ENCODE results near the gene TMEM229B. TPM values are rescaled to one million over a fixed set of nuclear protein-coding genes. Genes with fewer than 3 reads are reported as not detected.

The TMEM229B gene
- polyA plus RNA-seq, 3 donors: 10.2 to 18.7 (median 17.3) TPM

GRCh38 chr14:67464879-67465278, 23.6 kb downstream of the TMEM229B start:
- Mint-ChIP-seq H3K9me3 (peaks cover 0 to 3% (median 0%) of the 10 kb centered on the region in 7 donors), H3K4me3 (no peak overlapping the region), H3K4me1 (peaks cover 2% of the 10 kb centered on the region), H3K27ac (no peak overlapping the region), H3K36me3 (no peaks in the 10 kb centered on the region), H3K27me3 (ENCODE audit: low read depth in 3 of 3) (peaks cover 0 to 14% (median 5%) of the 10 kb centered on the region in 3 donors)
- H3K4me3 ChIP-seq (replicated peaks in 1 of 3; ENCODE audit: low read depth in 2 of 3, low read length in 3 of 3): no peak overlapping the region
- no peak overlapping the region for H3K27ac ChIP-seq (ENCODE audit: low read depth in 1 of 2, low read length in 2 of 2)
- no peak for DNase-seq
- no peaks in the 10 kb centered on the region for H3K79me2 ChIP-seq (ENCODE audit: insufficient read depth, low read length)
- intact Hi-C loops (cut with micrococcal nuclease): no loop called here
- no peaks in the 10 kb centered on the region for H3K27me3 ChIP-seq (ENCODE audit: control insufficient read depth in 2 of 2, insufficient read depth in 2 of 2, low read length in 2 of 2)
- H3K4me1 ChIP-seq (ENCODE audit: control insufficient read depth in 1 of 2, insufficient read depth in 2 of 2, low read length in 2 of 2): no peaks in the 10 kb centered on the region
- no peaks in the 10 kb centered on the region for H4K20me1 ChIP-seq (ENCODE audit: insufficient read depth, low read length)
- H3K4me2 ChIP-seq (replicated peaks; ENCODE audit: extremely low read depth, low read length, poor library complexity, severe bottlenecking): no peak overlapping the region
- no peaks in the 10 kb centered on the region for H3K9me3 ChIP-seq (replicated peaks in 1 of 2; ENCODE audit: control insufficient read depth in 1 of 2, insufficient read depth in 1 of 2, low read length in 2 of 2)
- H2AFZ ChIP-seq (ENCODE audit: insufficient read depth, low read depth, low read length, poor library complexity, severe bottlenecking): no peak overlapping the region
- TF ChIP-seq CTCF (IDR thresholded peaks at IDR 0.05): no peak
- H3K36me3 ChIP-seq (replicated peaks in 1 of 2; ENCODE audit: control insufficient read depth in 1 of 2, insufficient read depth in 2 of 2, low read length in 2 of 2): no peaks in the 10 kb centered on the region
- no peak overlapping the region for H3K9ac ChIP-seq (ENCODE audit: insufficient read depth, low read length, poor library complexity, severe bottlenecking)
- WGBS (ENCODE audit: insufficient coverage): 90% methylated on average over 8 of the region's 8 CpGs

- Histone ChIP-seq H3K36me3 (replicated peaks in 1 of 2; ENCODE audit: control insufficient read depth in 1 of 2, insufficient read depth in 2 of 2, low read length in 2 of 2) (no peaks in the 10 kb centered on the region), H3K27me3 (ENCODE audit: control insufficient read depth in 2 of 2, insufficient read depth in 2 of 2, low read length in 2 of 2) (no peaks in the 10 kb centered on the region), H3K4me3 (replicated peaks in 1 of 3; ENCODE audit: low read depth in 2 of 3, low read length in 3 of 3) (no peak overlapping the region), H3K9ac (ENCODE audit: insufficient read depth, low read length, poor library complexity, severe bottlenecking) (no peak overlapping the region), H4K20me1 (ENCODE audit: insufficient read depth, low read length) (no peaks in the 10 kb centered on the region), H3K4me2 (replicated peaks; ENCODE audit: extremely low read depth, low read length, poor library complexity, severe bottlenecking) (no peak overlapping the region), H3K79me2 (ENCODE audit: insufficient read depth, low read length) (no peaks in the 10 kb centered on the region), H3K4me1 (ENCODE audit: control insufficient read depth in 1 of 2, insufficient read depth in 2 of 2, low read length in 2 of 2) (no peaks in the 10 kb centered on the region), H3K27ac (ENCODE audit: low read depth in 1 of 2, low read length in 2 of 2) (no peak overlapping the region), H3K9me3 (replicated peaks in 1 of 2; ENCODE audit: control insufficient read depth in 1 of 2, insufficient read depth in 1 of 2, low read length in 2 of 2) (no peaks in the 10 kb centered on the region), H2AFZ (ENCODE audit: insufficient read depth, low read depth, low read length, poor library complexity, severe bottlenecking) (no peak overlapping the region)
- Mint-ChIP-seq H3K36me3 (no peaks in the 10 kb centered on the region), H3K4me1 (peaks cover 2% of the 10 kb centered on the region), H3K27ac (no peak overlapping the region), H3K4me3 (no peak overlapping the region), H3K9me3 (peaks cover 0 to 3% (median 0%) of the 10 kb centered on the region in 7 donors), H3K27me3 (ENCODE audit: low read depth in 3 of 3) (peaks cover 0 to 14% (median 5%) of the 10 kb centered on the region in 3 donors)
- intact Hi-C loops (cut with micrococcal nuclease): no loop called here
- no peak for DNase-seq
- no peak for TF ChIP-seq CTCF (IDR thresholded peaks at IDR 0.05)
- WGBS (ENCODE audit: insufficient coverage): 44% methylated on average over 6 of the region's 6 CpGs
Measured at GRCh38 chr14:67464377-67464776, 24.1 kb downstream of the TMEM229B start.
